H9 (cell line): ENCODE results near the gene KDF1. TPM values are rescaled to one million over a fixed set of nuclear protein-coding genes. Genes with fewer than 3 reads are reported as not detected.

ENCODE experiments used
- DNase-seq: peaks from one replicate; pipeline ENCODE4 v3.0.0-alpha.2; 2017
- H2AFZ ChIP-seq: one replicate; pipeline ENCODE4 v1.6.1; 2013; ENCODE audit warnings: mild to moderate bottlenecking, low read length, control low read depth, moderate library complexity
- H2AK5ac ChIP-seq: 2 replicates; pipeline ENCODE4 v1.6.1; 2013; ENCODE audit warnings: low read length, control low read depth, mixed read lengths; ENCODE audit not compliant: insufficient read length
- H2BK120ac ChIP-seq: one replicate; pipeline ENCODE4 v1.6.1; 2013; ENCODE audit warnings: low read depth, mild to moderate bottlenecking, low read length, control low read depth, inconsistent platforms; ENCODE audit not compliant: poor library complexity, severe bottlenecking
- H2BK12ac ChIP-seq: 2 replicates; pipeline ENCODE4 v1.6.1; 2013; ENCODE audit warnings: low read length, control low read depth, mixed read lengths, low read depth; ENCODE audit not compliant: insufficient read length
- H2BK15ac ChIP-seq: 2 replicates; pipeline ENCODE4 v1.6.1; 2013; ENCODE audit warnings: low read depth, low read length, control low read depth
- H2BK20ac ChIP-seq: one replicate; pipeline ENCODE4 v1.6.1; 2013; ENCODE audit warnings: low read depth, mild to moderate bottlenecking, low read length, control low read depth, inconsistent platforms; ENCODE audit not compliant: poor library complexity, severe bottlenecking
- H2BK5ac ChIP-seq: 2 replicates; pipeline ENCODE4 v1.6.1; 2013; ENCODE audit warnings: low read length, control low read depth, mixed read lengths; ENCODE audit not compliant: insufficient read length
- H3K14ac ChIP-seq: 2 replicates; pipeline ENCODE4 v1.6.1; 2013; ENCODE audit warnings: low read length, control low read depth; ENCODE audit not compliant: insufficient read depth
- H3K18ac ChIP-seq: 2 replicates; pipeline ENCODE4 v1.6.1; 2013; ENCODE audit warnings: low read depth, mild to moderate bottlenecking, mixed read lengths, low read length, control low read depth; ENCODE audit not compliant: insufficient read length
- H3K23ac ChIP-seq: 2 replicates; pipeline ENCODE4 v1.6.1; 2013; ENCODE audit warnings: low read length, control low read depth, mixed read lengths, low read depth; ENCODE audit not compliant: insufficient read length
- H3K23me2 ChIP-seq: 2 replicates; pipeline ENCODE4 v1.6.1; 2013; ENCODE audit warnings: low read depth, mild to moderate bottlenecking, mixed read lengths, low read length, control low read depth; ENCODE audit not compliant: insufficient read length, poor library complexity, severe bottlenecking
- H3K27ac ChIP-seq: 2 replicates; pipeline ENCODE4 v1.5.1; 2013; ENCODE audit warnings: low read length, control low read depth, mixed read lengths, low read depth; ENCODE audit not compliant: insufficient read length
- H3K27me3 ChIP-seq: 2 replicates; pipeline ENCODE4 v1.6.1; 2013; ENCODE audit warnings: low read length, control low read depth, inconsistent platforms; ENCODE audit not compliant: insufficient read depth
- H3K4ac ChIP-seq: 2 replicates; pipeline ENCODE4 v1.6.1; 2013; ENCODE audit warnings: low read depth, mild to moderate bottlenecking, control low read depth, inconsistent platforms, low read length, moderate library complexity
- H3K4me1 ChIP-seq: 2 replicates; pipeline ENCODE4 v1.6.1; 2013; ENCODE audit warnings: low read length, control low read depth, inconsistent platforms; ENCODE audit not compliant: insufficient read depth
- H3K4me2 ChIP-seq: 2 replicates; pipeline ENCODE4 v1.6.1; 2013; ENCODE audit warnings: low read length, control low read depth, mixed read lengths; ENCODE audit not compliant: insufficient read length, insufficient read depth
- H3K56ac ChIP-seq: 2 replicates; pipeline ENCODE4 v1.6.1; 2013; ENCODE audit warnings: low read depth, mild to moderate bottlenecking, mixed read lengths, low read length, control low read depth; ENCODE audit not compliant: insufficient read length
- H3K79me1 ChIP-seq: 2 replicates; pipeline ENCODE4 v1.6.1; 2013; ENCODE audit warnings: low read depth, mild to moderate bottlenecking, moderate library complexity, low read length, control low read depth, inconsistent platforms; ENCODE audit not compliant: insufficient read depth, poor library complexity, severe bottlenecking
- H3K79me2 ChIP-seq: 2 replicates; pipeline ENCODE4 v1.6.1; 2013; ENCODE audit warnings: low read length, control low read depth, inconsistent platforms; ENCODE audit not compliant: insufficient read depth
- H3K9ac ChIP-seq: 2 replicates; pipeline ENCODE4 v1.6.1; 2013; ENCODE audit warnings: low read length, control low read depth, mixed read lengths; ENCODE audit not compliant: insufficient read length; ENCODE audit errors: extremely low read depth
- H3K9me3 ChIP-seq: one replicate; pipeline ENCODE4 v1.6.1; 2013; ENCODE audit warnings: low read depth, low read length, inconsistent platforms; ENCODE audit not compliant: control insufficient read depth
- H3T11ph ChIP-seq: one replicate; pipeline ENCODE4 v1.6.1; 2013; ENCODE audit warnings: mild to moderate bottlenecking, low read length, control low read depth, inconsistent platforms
- H4K20me1 ChIP-seq: one replicate; pipeline ENCODE4 v1.6.1; 2013; ENCODE audit not compliant: control insufficient read depth, insufficient read length, insufficient read depth
- H4K5ac ChIP-seq: 2 replicates; pipeline ENCODE4 v1.6.1; 2013; ENCODE audit warnings: low read depth, mild to moderate bottlenecking, mixed read lengths, low read length, control low read depth; ENCODE audit not compliant: insufficient read length
- H4K8ac ChIP-seq: replicated peaks from 2 replicates; pipeline ENCODE4 v1.6.1; 2013; ENCODE audit warnings: low read length, control low read depth, mixed read lengths, low read depth; ENCODE audit not compliant: insufficient read length
- H4K91ac ChIP-seq: 2 replicates; pipeline ENCODE4 v1.6.1; 2013; ENCODE audit warnings: low read depth, mild to moderate bottlenecking, moderate library complexity, mixed read lengths, low read length, control low read depth; ENCODE audit not compliant: insufficient read length
- H3K27ac Mint-ChIP-seq, 3 experiments: 2 replicates in 2 of 3; 3 replicates in 1 of 3; pipeline ENCODE4 v1.8.0; 2020 to 2021; ENCODE audit warnings: mixed read lengths in 3 of 3, mild to moderate bottlenecking in 1 of 3, moderate library complexity in 1 of 3
- H3K27me3 Mint-ChIP-seq: 2 replicates; pipeline ENCODE4 v1.8.0; 2021; ENCODE audit warnings: low read depth, mild to moderate bottlenecking, moderate library complexity, mixed read lengths
- H3K36me3 Mint-ChIP-seq, 3 experiments: 2 replicates in 2 of 3; 3 replicates in 1 of 3; pipeline ENCODE4 v1.8.0; 2020 to 2021; ENCODE audit warnings: low read depth in 3 of 3, mixed read lengths in 3 of 3; ENCODE audit not compliant: insufficient read depth in 1 of 3
- H3K4me1 Mint-ChIP-seq, 2 experiments: 2 replicates each; pipeline ENCODE4 v1.8.0; 2020; ENCODE audit warnings: mixed read lengths in 2 of 2
- H3K4me3 Mint-ChIP-seq, 2 experiments: 2 replicates in 1 of 2; 3 replicates in 1 of 2; pipeline ENCODE4 v1.8.0; 2020 to 2021; ENCODE audit warnings: mild to moderate bottlenecking in 2 of 2, mixed read lengths in 2 of 2, moderate library complexity in 1 of 2
- H3K9me3 Mint-ChIP-seq, 2 experiments: 2 replicates in 1 of 2; 3 replicates in 1 of 2; pipeline ENCODE4 v1.8.0; 2020; ENCODE audit warnings: mild to moderate bottlenecking in 2 of 2, mixed read lengths in 2 of 2, moderate library complexity in 1 of 2
- WGBS: extraction: QIAGEN DNeasy Blood & Tissue Kit; methylation state at CpG from one replicate; pipeline ENCODE4 v1.1.7; 2013; ENCODE audit warnings: missing lambda C conversion rate, low lambda C conversion rate, mixed read lengths; ENCODE audit not compliant: insufficient read length; ENCODE audit errors: extremely low coverage; 5-methylcytosine and 5-hydroxymethylcytosine counted together
- total RNA-seq: library from RNA; stranded (reverse); gene quantifications from 2 replicates; pipeline ENCODE4 v1.2.1, GENCODE V29; 2021
- TF ChIP-seq, protein P1 (sequence below): fragments of 200-600 bp; sonication (generic); conservative IDR thresholded peaks from 3 replicates; pipeline ENCODE4 v1.8.0; 2021; ENCODE audit warnings: antibody characterized with exemption, mild to moderate bottlenecking

The KDF1 gene
- total RNA-seq, 1 experiment from 2014 or later: 17.6 TPM

DNA sequence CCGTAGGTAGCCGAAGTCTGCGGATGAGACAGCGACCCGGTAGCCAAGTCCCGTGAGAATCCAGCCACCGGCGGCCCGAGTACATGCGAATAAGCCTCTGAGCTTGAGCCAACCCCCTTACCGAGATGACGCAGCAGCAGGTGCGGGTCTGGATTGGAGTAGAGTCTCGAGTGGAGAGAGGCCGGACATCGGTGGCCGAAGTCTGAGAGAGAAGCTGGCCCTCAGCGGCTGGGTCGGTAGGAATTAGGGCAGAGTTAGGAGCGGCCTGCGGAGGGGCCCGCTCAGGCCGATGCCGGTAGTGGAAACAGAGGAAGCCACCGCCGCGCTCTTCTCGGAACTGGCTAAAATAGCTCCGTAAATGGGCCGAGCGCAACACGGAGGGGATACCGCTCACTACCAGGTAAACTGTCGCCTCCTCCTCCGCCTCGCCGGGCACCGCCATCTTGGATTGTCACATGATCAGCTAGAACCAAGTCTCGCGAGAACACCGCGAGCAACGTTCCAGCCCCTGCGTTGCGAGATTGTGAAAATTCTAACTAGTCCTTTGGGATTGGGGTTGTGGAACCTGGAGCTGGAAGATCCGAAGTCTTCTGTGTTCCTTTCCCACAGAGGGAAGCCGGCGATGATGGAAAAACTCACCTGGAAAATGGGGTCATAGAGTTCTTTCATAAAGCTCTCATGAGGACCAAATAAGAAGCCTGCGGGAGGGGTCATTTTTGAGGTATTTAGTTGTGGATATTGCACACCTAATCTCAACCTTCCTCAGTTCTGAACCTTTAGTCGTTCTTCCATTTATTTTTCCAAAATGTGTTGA lies 60.1 kb downstream of the KDF1 start, which contains the start of gene GPATCH3:
Gene GPATCH3 (minus strand): TSS at position 467 of the 814 bp plus-strand sequence. CDS start 25 bp downstream, at position 442.
- no peaks in the 10 kb centered on the region; a peak in 1 of 5 replicates for H3K9me3 Mint-ChIP-seq
- Histone ChIP-seq H4K8ac (peak within 1 kb of the TSS; percentile 89), H2AK5ac (no peak within 1 kb of the TSS), H3K79me2 (peaks cover 8% of the 10 kb centered on the region; the same call in 1 of the 2 replicates), H3K14ac (peak within 1 kb of the TSS; percentile 65), H3K79me1 (peaks cover 5% of the 10 kb centered on the region), H2BK12ac (peak within 1 kb of the TSS; percentile 15), H4K20me1 (no peaks in the 10 kb centered on the region), H3K27me3 (no peaks in the 10 kb centered on the region), H2BK5ac (no peak within 1 kb of the TSS), H4K5ac (peak within 1 kb of the TSS; percentile 80), H3K23me2 (peaks cover 12% of the 10 kb centered on the region), H2BK20ac (no peak within 1 kb of the TSS), H3K56ac (no peak within 1 kb of the TSS), H3T11ph (no peak within 1 kb of the TSS), H3K9ac (peak within 1 kb of the TSS; percentile 73), H4K91ac (peak within 1 kb of the TSS; percentile 62), H3K4me1 (peaks cover 5% of the 10 kb centered on the region; the same call in 1 of the 2 replicates), H3K18ac (peak within 1 kb of the TSS; percentile 39), H3K27ac (peak within 1 kb of the TSS; percentile 40), H2BK15ac (no peak within 1 kb of the TSS), H2AFZ (peak within 1 kb of the TSS; percentile 88), H3K23ac (no peak within 1 kb of the TSS), H2BK120ac (no peak within 1 kb of the TSS), H3K4me2 (peak within 1 kb of the TSS; percentile 91), H3K9me3 (no peaks in the 10 kb centered on the region), H3K4ac (no peak within 1 kb of the TSS)
- H3K27me3 Mint-ChIP-seq: no peaks in the 10 kb centered on the region
- peak within 1 kb of the TSS; percentile 91 to 92 for H3K4me3 Mint-ChIP-seq
- H3K36me3 Mint-ChIP-seq: peaks cover 2 to 25% (median 18%) of the 10 kb centered on the region in 3 experiments; a peak in 5 of 7 replicates
- peak; percentile 88 for DNase-seq
- H3K4me1 Mint-ChIP-seq: peaks cover 10 to 13% of the 10 kb centered on the region in 2 experiments
- TF ChIP-seq, protein P1, sequence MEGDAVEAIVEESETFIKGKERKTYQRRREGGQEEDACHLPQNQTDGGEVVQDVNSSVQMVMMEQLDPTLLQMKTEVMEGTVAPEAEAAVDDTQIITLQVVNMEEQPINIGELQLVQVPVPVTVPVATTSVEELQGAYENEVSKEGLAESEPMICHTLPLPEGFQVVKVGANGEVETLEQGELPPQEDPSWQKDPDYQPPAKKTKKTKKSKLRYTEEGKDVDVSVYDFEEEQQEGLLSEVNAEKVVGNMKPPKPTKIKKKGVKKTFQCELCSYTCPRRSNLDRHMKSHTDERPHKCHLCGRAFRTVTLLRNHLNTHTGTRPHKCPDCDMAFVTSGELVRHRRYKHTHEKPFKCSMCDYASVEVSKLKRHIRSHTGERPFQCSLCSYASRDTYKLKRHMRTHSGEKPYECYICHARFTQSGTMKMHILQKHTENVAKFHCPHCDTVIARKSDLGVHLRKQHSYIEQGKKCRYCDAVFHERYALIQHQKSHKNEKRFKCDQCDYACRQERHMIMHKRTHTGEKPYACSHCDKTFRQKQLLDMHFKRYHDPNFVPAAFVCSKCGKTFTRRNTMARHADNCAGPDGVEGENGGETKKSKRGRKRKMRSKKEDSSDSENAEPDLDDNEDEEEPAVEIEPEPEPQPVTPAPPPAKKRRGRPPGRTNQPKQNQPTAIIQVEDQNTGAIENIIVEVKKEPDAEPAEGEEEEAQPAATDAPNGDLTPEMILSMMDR: no peak
- no CpG with 5 or more reads among the region's 50 CpGs for WGBS
- peak within 1 kb of the TSS; percentile 94 to 99 (median 96) for H3K27ac Mint-ChIP-seq

Other genes starting within 250 kb of the KDF1 start
- gene PIGV, start 172.5 kb downstream of the KDF1 start, total RNA-seq: 7.0 and 7.5 TPM in 2 replicates
- gene ZDHHC18, start 133.8 kb downstream of the KDF1 start, total RNA-seq: 33.1 and 38.9 TPM in 2 replicates
- 3.8 and 4.3 TPM in 2 replicates for gene SFN, start 97.3 kb downstream of the KDF1 start, total RNA-seq
- 44.3 and 47.8 TPM in 2 replicates for gene GPN2, start 70.2 kb downstream of the KDF1 start, total RNA-seq
- 19.4 and 21.2 TPM in 2 replicates for gene GPATCH3, start 60.0 kb downstream of the KDF1 start, total RNA-seq
- gene NR0B2, start 46.5 kb downstream of the KDF1 start, total RNA-seq: not detected in 2 replicates
- gene NUDC, start 38.7 kb downstream of the KDF1 start, total RNA-seq: 118 and 120 TPM in 2 replicates
- gene TRNP1, start 33.2 kb upstream of the KDF1 start, total RNA-seq: 38.4 and 39.0 TPM in 2 replicates
- gene TENT5B, start 52.4 kb upstream of the KDF1 start, total RNA-seq: 124 and 126 TPM in 2 replicates
- gene SLC9A1, start 194.7 kb upstream of the KDF1 start, total RNA-seq: 20.8 and 21.3 TPM in 2 replicates